ENCODE data around the gene MVB12A.

DNA sequence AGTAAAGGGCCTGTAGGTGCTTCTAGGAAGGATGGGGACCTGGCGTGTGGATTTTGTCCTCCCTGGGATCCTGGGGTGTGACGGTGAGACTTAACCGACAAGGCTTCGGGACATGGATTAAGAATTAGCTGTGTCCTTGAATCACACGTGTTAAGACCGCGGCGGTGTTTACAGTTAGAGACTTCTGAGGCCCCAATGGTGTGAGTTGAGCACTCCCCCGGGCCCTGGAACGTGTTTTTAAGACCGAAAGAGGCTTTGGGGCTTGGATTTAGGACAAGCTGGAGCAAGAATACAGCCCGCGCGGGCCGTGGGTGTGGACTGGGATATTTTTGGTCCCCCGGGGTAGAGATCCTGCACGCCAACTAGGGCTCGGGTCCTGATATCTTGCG, 49.2 kb downstream of the MVB12A start:
- TF ChIP-seq POLR2AphosphoS5 (IDR thresholded peaks at IDR 0.05) = no peak
- TF ChIP-seq POLR2A (IDR thresholded peaks at IDR 0.05) = no peak
